GM12878 (cell line): ENCODE data around the gene OR5AC2. TPM values are rescaled to one million over a fixed set of nuclear protein-coding genes. Genes with fewer than 3 reads are reported as not detected.

Source experiments
- ATAC-seq: fragments of 200-7000 bp; cut with Tn5 transposase; 3 replicates; pipeline ENCODE4 v1.9.1; 2020; ENCODE audit warnings: mild to moderate bottlenecking, moderate library complexity
- Bru-seq: library from RNA; stranded (reverse); fragments of 400-500 nt; gene quantifications from one replicate; lab custom pipeline; 2021; lab: Mats Ljungman, UMichigan
- BruChase-seq, 2 experiments: library from RNA; stranded (reverse); fragments of 400-500 nt; gene quantifications; one replicate each; lab custom pipeline; 2021; lab: Mats Ljungman, UMichigan
- BruUV-seq: library from RNA; stranded (reverse); fragments of 400-500 nt; replicated peaks from 2 replicates; lab custom pipeline; 2021; lab: Mats Ljungman, UMichigan
- CTCF ChIA-PET: fragments of 300-600 bp; sonication (Branson Sonifier 250); formaldehyde crosslinking; extraction: SDS; loops from one replicate; lab custom pipeline; 2021; ENCODE audit warnings: inconsistent platforms; lab: Yijun Ruan, JAX
- POLR2A ChIA-PET: fragments of 350-600 bp; formaldehyde crosslinking; extraction: SDS; loops from one replicate; lab custom pipeline; 2021; ENCODE audit warnings: inconsistent platforms; lab: Charles Lee
- RAD21 ChIA-PET: fragments of 300-600 bp; sonication (Branson Sonifier 250); formaldehyde crosslinking; loops from one replicate; lab custom pipeline; 2023; ENCODE audit warnings: antibody characterized with exemption; ENCODE audit not compliant: unreplicated experiment; lab: Charles Lee
- SMC1A ChIA-PET: fragments of 300-600 bp; sonication (Branson Sonifier 250); formaldehyde crosslinking; loops from one replicate; lab custom pipeline; 2023; ENCODE audit not compliant: unreplicated experiment, uncharacterized antibody; lab: Charles Lee
- DNase-seq: peaks from one replicate; pipeline ENCODE4 v3.0.0-alpha.2; 2011; ENCODE audit warnings: low read depth, low spot score
- FAIRE-seq: peaks from 3 replicates; lab custom pipeline; 2011; peaks lifted over from hg19 to GRCh38; lab: Jason Lieb, UNC
- H2AFZ ChIP-seq: 2 replicates; pipeline ENCODE4 v1.6.0; 2011; ENCODE audit warnings: low read depth, low read length, control low read depth; ENCODE audit not compliant: control insufficient read depth
- H3K27ac ChIP-seq: 2 replicates; pipeline ENCODE4 v1.5.1; 2011; ENCODE audit warnings: control low read depth; ENCODE audit not compliant: control insufficient read depth, insufficient read depth
- H3K27me3 ChIP-seq, 2 experiments: replicated peaks in 1 of 2; 2 replicates each; pipeline versions ENCODE4 v1.6.0 to v1.6.1; 2011; ENCODE audit warnings: low read length in 1 of 2; ENCODE audit not compliant: control insufficient read depth in 2 of 2, insufficient read depth in 2 of 2
- H3K36me3 ChIP-seq, 2 experiments: 2 replicates each; pipeline ENCODE4 v1.5.1; 2011; ENCODE audit warnings: low read length in 1 of 2; ENCODE audit not compliant: control insufficient read depth in 2 of 2, insufficient read depth in 2 of 2
- H3K4me1 ChIP-seq: 2 replicates; pipeline ENCODE4 v1.6.1; 2011; ENCODE audit warnings: mild to moderate bottlenecking, low read length, moderate library complexity, mixed read lengths; ENCODE audit not compliant: control insufficient read depth, insufficient read depth
- H3K4me2 ChIP-seq: 2 replicates; pipeline ENCODE4 v1.6.0; 2011; ENCODE audit warnings: control low read depth; ENCODE audit not compliant: control insufficient read depth, insufficient read depth
- H3K4me3 ChIP-seq: fragments of 200-600 bp; sonication (generic); 2 replicates; pipeline ENCODE4 v1.5.1; 2016
- H3K79me2 ChIP-seq: 2 replicates; pipeline ENCODE4 v1.6.0; 2011; ENCODE audit warnings: low read length; ENCODE audit not compliant: control insufficient read depth, insufficient read depth
- H3K9ac ChIP-seq: 2 replicates; pipeline ENCODE4 v1.8.0; 2011; ENCODE audit warnings: low read length, control low read depth, mixed read lengths; ENCODE audit not compliant: control insufficient read depth, insufficient read depth
- H3K9me3 ChIP-seq: replicated peaks from 3 replicates; pipeline ENCODE4 v1.5.1; 2011; ENCODE audit warnings: mild to moderate bottlenecking, low read length; ENCODE audit not compliant: control insufficient read depth, insufficient read depth
- H4K20me1 ChIP-seq: 2 replicates; pipeline ENCODE4 v1.6.0; 2011; ENCODE audit not compliant: control insufficient read depth, insufficient read depth
- FOS ChIP-seq: IDR thresholded peaks from 3 replicates; pipeline ENCODE4 v1.6.1; 2011; ENCODE audit warnings: borderline replicate concordance; ENCODE audit not compliant: insufficient read length; ENCODE audit errors: extremely low read depth
- HDAC2 ChIP-seq: fragments of 200-600 bp; sonication (generic); IDR thresholded peaks from 2 replicates; pipeline ENCODE4 v1.6.1; 2017
- HDAC6 ChIP-seq: fragments of 200-600 bp; sonication (generic); IDR thresholded peaks from one replicate; pipeline ENCODE4 v1.8.0; 2017; ENCODE audit warnings: antibody characterized with exemption; ENCODE audit not compliant: unreplicated experiment
- HSF1 ChIP-seq: fragments of 150-350 bp; IDR thresholded peaks from 2 replicates; pipeline ENCODE4 v1.6.1; 2014; ENCODE audit warnings: mild to moderate bottlenecking, low read depth, low read length
- RAD51 ChIP-seq: fragments of 450-650 bp; IDR thresholded peaks from 2 replicates; pipeline ENCODE4 v1.6.1; 2016; ENCODE audit warnings: moderate library complexity, mild to moderate bottlenecking, inconsistent platforms
- RELA ChIP-seq: fragments of 450-650 bp; IDR thresholded peaks from 2 replicates; pipeline ENCODE4 v1.8.0; 2014; ENCODE audit warnings: borderline replicate concordance; ENCODE audit not compliant: partially characterized antibody
- SIX5 ChIP-seq: IDR thresholded peaks from 2 replicates; pipeline ENCODE4 v1.6.1; 2011; ENCODE audit warnings: mild to moderate bottlenecking, low read depth, low read length, moderate library complexity; ENCODE audit not compliant: severe bottlenecking
- SMC3 ChIP-seq: IDR thresholded peaks from 2 replicates; pipeline ENCODE4 v1.6.1; 2011; ENCODE audit warnings: low read length, improper control_type of control experiment, borderline replicate concordance
- ZBED1 ChIP-seq: IDR thresholded peaks from 2 replicates; pipeline ENCODE4 v1.6.1; 2016; ENCODE audit warnings: borderline replicate concordance
- ZSCAN29 ChIP-seq: fragments of 450-650 bp; IDR thresholded peaks from 2 replicates; pipeline ENCODE4 v1.6.1; 2017; ENCODE audit warnings: mild to moderate bottlenecking, moderate library complexity
- WGBS: methylation state at CpG from one replicate; pipeline ENCODE4 v1.1.6; 2016; ENCODE audit warnings: low lambda C conversion rate; ENCODE audit not compliant: insufficient replicate concordance, insufficient coverage; ENCODE audit errors: missing lambda C conversion rate; 5-methylcytosine and 5-hydroxymethylcytosine counted together
- in situ Hi-C: fragments of 300-500 bp; cut with MboI; formaldehyde crosslinking; loops from 9 replicates; pipeline ENCODE4 v1.14.3; 2018; ENCODE audit warnings: mixed read lengths
- intact Hi-C: fragments of 100-400 bp; cut with micrococcal nuclease; formaldehyde crosslinking; loops from one replicate; pipeline ENCODE4 v1.14.2; 2022; ENCODE audit not compliant: unreplicated experiment
- long read RNA-seq, 2 experiments: library from polyadenylated mRNA; unstranded; transcript quantifications; one replicate each; pipeline ENCODE4 v2.0.0, GENCODE V29; 2019 to 2020
- polyA minus RNA-seq, 3 experiments: library from RNA; depleted of rRNA, polyadenylated mRNA; stranded (reverse); fragments of >200 nt; gene quantifications; 2 replicates each; pipeline ENCODE4 v1.2.3, GENCODE V29; 2011
- polyA plus RNA-seq, 11 experiments: library from polyadenylated mRNA; depleted of rRNA in 4 of 11; unstranded in 6 of 11; stranded (reverse) in 5 of 11; fragments of >200 nt; fragmentation: Nextera tagmentation in 4 of 11; fragmentation: Illumina TruSeq in 1 of 11; extraction: Ambion mirVana in 4 of 11; extraction: Trizol in 1 of 11; gene quantifications; 1 replicate in 1 of 11; 2 replicates in 10 of 11; pipeline versions ENCODE4 v1.2.1 to v1.2.3, GENCODE V29; 2011 to 2016; ENCODE audit warnings: inconsistent platforms in 2 of 11, missing spikeins in 2 of 11, low read depth in 1 of 11
- total RNA-seq, 4 experiments: library from RNA; depleted of rRNA in 3 of 4; stranded (reverse); fragments of >200 nt in 3 of 4; fragmentation: Illumina TruSeq in 1 of 4; extraction: Trizol in 1 of 4; gene quantifications; 2 replicates each; pipeline versions ENCODE4 v1.2.1 to v1.2.3, GENCODE V29; 2013 to 2021

The OR5AC2 gene, protein sequence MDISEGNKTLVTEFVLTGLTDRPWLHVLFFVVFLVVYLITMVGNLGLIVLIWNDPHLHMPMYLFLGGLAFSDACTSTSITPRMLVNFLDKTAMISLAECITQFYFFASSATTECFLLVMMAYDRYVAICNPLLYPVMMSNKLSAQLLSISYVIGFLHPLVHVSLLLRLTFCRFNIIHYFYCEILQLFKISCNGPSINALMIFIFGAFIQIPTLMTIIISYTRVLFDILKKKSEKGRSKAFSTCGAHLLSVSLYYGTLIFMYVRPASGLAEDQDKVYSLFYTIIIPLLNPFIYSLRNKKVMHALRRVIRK
- total RNA-seq (2013; cell fraction: nucleolus; rRNA removed) = not detected in 2 replicates
- not detected in 2 replicates for total RNA-seq (2014; rRNA removed)
- total RNA-seq (2014; rRNA removed; fragmentation: Illumina TruSeq; extraction: Trizol) = not detected in 2 replicates
- not detected in 2 replicates for total RNA-seq (2021)
- not detected for polyA plus RNA-seq (2011; ENCODE audit: low read depth)
- not detected in 2 replicates for polyA plus RNA-seq (2011; rRNA removed)
- not detected in 2 replicates for polyA plus RNA-seq (2011; cell fraction: cytosol; rRNA removed)
- polyA plus RNA-seq (2011; cell fraction: nucleus; rRNA removed) = not detected in 2 replicates
- not detected in 2 replicates for polyA plus RNA-seq (2012)
- not detected in 2 replicates for polyA plus RNA-seq (2014; fragmentation: Illumina TruSeq; extraction: Trizol)
- not detected for polyA plus RNA-seq (2014; fragmentation: Nextera tagmentation; extraction: Ambion mirVana)
- not detected in 2 replicates for polyA plus RNA-seq (2014; rRNA removed)
- polyA plus RNA-seq (2016; fragmentation: Nextera tagmentation; extraction: Ambion mirVana) = not detected
- polyA minus RNA-seq (2011; rRNA and poly(A)+ RNA removed) = not detected in 2 replicates
- polyA minus RNA-seq (2011; cell fraction: cytosol; rRNA and poly(A)+ RNA removed) = not detected in 2 replicates
- not detected in 2 replicates for polyA minus RNA-seq (2011; cell fraction: nucleus; rRNA and poly(A)+ RNA removed)
- not detected for Bru-seq, nascent RNA
- not detected for BruChase-seq, experiment 1, labeled RNA remaining after a 6-hour chase
- BruChase-seq, experiment 2, labeled RNA remaining after a 2-hour chase = not detected
- long read RNA-seq, experiment 1 = 0 reads
- long read RNA-seq, experiment 2 = 0 reads

GRCh38 chr3:98086873-98087272, at the start of gene OR5AC2:
OR5AC2 (plus strand) TSS chr3:98087173; CDS start chr3:98087173, 0 bp downstream.
- BruUV-seq = no TSS peak
- H3K27ac ChIP-seq = no peak within 1 kb of the TSS
- no peaks in the 10 kb centered on the region for H4K20me1 ChIP-seq
- ATAC-seq = no peak
- ChIA-PET POLR2A (no interaction called here), CTCF (interaction anchor here (0.6 kb wide), 1 partner anchor 283 kb away, joined by 3 read pairs; no protein-coding TSS in a partner anchor), RAD21 (no interaction called here), SMC1A (no interaction called here)
- no peak within 1 kb of the TSS for H3K4me3 ChIP-seq
- no peak within 1 kb of the TSS for H3K9ac ChIP-seq
- FAIRE-seq = no peak
- H3K36me3 ChIP-seq = no peaks in the 10 kb centered on the region
- TF ChIP-seq RELA = no peak
- TF ChIP-seq FOS = no peak
- no peak for TF ChIP-seq HSF1
- TF ChIP-seq SIX5 = no peak
- TF ChIP-seq HDAC6 = no peak
- TF ChIP-seq ZSCAN29 = no peak
- TF ChIP-seq HDAC2 = no peak
- TF ChIP-seq ZBED1 = no peak
- no peak for TF ChIP-seq RAD51
- TF ChIP-seq SMC3 = no peak
- no peaks in the 10 kb centered on the region for H3K9me3 ChIP-seq
- no peaks in the 10 kb centered on the region for H3K79me2 ChIP-seq
- no peak within 1 kb of the TSS for H2AFZ ChIP-seq
- H3K4me2 ChIP-seq = no peak within 1 kb of the TSS
- H3K27me3 ChIP-seq = no peaks in the 10 kb centered on the region
- no peaks in the 10 kb centered on the region for H3K4me1 ChIP-seq
- no peak for DNase-seq
- WGBS = 36% methylated on average over 4 of the region's 4 CpGs
- in situ Hi-C loops = no loop called here
- intact Hi-C loops = no loop called here
